Activated CD4-positive, alpha-beta T cell treated with anti-CD3 and anti-CD28 coated beads, Interleukin-2, amount 50 U/mL, for 1 hour (primary cell): ENCODE measurements around the gene LSM3.
A peak's percentile ranks its signal among the peaks of the same experiment; 100 is the strongest.

Source experiments
- DNase-seq: peaks from one replicate; pipeline ENCODE4 v3.0.0-alpha.2; 2020

The LSM3 gene

GRCh38 chr3:14158370-14158769 lies 20.2 kb upstream of the LSM3 start:
- no peak for DNase-seq

DNA sequence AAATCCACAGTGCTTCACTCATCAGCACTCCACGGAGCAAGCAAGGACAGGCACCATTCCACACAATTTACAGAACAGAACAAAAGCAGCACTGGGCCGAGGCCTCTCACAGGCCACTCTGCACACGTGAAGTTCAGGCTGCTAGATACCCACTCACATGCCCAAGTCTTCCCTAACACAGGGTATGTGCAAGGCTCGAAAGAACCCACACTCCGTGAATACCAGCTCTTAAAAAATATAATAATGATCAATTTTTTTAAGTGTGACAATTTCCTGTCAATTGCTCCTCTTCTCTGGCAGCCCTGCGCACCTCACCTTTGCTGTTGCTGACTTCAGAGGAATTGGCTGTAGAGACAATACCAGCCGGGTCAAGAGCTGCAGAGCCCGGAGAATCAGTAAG lies 19.2 kb upstream of the LSM3 start:
- no peak for DNase-seq

GRCh38 chr3:14161282-14161681 lies 17.3 kb upstream of the LSM3 start:
- DNase-seq = no peak

GRCh38 chr3:14162178-14162577 lies 16.4 kb upstream of the LSM3 start:
- no peak for DNase-seq

- no peak for DNase-seq
Measured at GRCh38 chr3:14166877-14167603, 11.6 kb upstream of the LSM3 start.

GRCh38 chr3:14169435-14169834 lies 9.2 kb upstream of the LSM3 start:
- DNase-seq = no peak

- no peak for DNase-seq
Measured at GRCh38 chr3:14169871-14170270, 8.7 kb upstream of the LSM3 start.

- DNase-seq = no peak
Measured at GRCh38 chr3:14170531-14171159, 8.0 kb upstream of the LSM3 start.

- no peak for DNase-seq
Measured at GRCh38 chr3:14172496-14172895, 6.1 kb upstream of the LSM3 start.

DNA sequence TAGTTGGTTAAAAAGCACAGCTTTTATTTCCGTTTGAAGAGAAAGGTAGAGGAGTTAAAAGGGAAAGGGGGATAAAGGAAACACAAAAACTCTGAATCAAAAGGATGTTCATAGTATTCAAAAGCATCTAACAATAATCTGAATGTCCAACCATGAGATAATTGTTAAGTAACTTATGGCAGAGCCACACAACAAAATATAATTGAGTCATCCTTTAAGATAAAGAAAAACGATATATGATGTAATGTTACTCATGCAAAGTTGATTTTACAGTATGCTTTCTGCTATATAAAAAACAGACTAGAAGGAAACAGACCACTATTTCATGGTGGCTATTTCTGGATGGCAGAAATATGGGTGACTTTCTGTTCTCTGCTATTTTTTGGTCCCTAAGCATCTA lies 4.1 kb upstream of the LSM3 start:
- no peak for DNase-seq

DNA sequence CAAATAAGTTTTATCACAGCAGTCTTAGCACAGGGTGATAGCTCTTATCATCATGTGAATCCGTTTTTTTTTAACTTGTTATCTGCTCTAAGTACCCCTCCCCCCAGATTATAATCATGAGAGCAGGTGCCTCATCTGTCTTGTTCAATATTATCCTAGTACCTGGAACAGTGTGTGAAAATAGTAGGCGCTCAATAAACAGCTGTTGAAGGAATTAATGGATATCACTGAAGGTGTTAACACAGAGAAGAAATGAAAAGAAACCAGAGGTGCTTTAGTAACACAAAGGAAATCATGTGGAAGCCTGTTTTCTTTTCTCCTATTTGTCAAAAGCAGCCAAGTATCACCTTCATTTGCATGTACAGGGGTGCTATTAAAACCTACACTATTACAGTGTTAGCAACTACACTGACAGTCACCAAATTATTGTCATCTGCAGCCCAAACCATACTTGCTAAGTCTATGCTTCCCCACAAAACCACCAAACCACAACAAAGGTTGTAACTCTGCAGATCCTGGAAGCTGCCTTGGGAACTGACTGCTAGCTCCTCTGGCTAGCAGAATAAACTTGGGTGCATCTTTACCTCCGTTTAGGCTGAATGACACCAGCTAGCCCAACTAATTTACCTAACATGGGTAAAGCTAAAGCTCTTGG lies 3.1 kb upstream of the LSM3 start:
- DNase-seq = peak; percentile 36

- no peak for DNase-seq
Measured at GRCh38 chr3:14177580-14178246, 904 bp upstream of the LSM3 start.

- DNase-seq = no peak
Measured at GRCh38 chr3:14179114-14179465, 473 bp downstream of the LSM3 start.

- DNase-seq = no peak
Measured at GRCh38 chr3:14179795-14180194, 1.2 kb downstream of the LSM3 start.

DNA sequence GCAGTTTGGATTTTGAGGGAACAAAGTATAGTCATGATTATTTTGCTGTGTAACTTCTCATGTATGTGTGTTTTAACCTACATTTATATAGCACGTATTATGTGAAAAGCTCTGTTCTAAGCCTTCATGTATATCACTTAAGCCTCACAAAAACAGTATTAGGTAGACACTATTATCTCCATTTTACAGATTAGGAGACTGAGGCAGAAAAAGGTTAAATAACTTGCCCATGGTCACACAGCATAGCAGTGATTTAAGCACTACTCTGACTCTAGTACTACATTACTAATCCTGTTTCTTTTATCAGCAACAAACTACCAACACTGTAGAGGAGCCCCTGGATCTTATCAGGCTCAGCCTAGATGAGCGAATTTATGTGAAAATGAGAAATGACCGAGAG lies 2.6 kb downstream of the LSM3 start:
- no peak for DNase-seq

DNA sequence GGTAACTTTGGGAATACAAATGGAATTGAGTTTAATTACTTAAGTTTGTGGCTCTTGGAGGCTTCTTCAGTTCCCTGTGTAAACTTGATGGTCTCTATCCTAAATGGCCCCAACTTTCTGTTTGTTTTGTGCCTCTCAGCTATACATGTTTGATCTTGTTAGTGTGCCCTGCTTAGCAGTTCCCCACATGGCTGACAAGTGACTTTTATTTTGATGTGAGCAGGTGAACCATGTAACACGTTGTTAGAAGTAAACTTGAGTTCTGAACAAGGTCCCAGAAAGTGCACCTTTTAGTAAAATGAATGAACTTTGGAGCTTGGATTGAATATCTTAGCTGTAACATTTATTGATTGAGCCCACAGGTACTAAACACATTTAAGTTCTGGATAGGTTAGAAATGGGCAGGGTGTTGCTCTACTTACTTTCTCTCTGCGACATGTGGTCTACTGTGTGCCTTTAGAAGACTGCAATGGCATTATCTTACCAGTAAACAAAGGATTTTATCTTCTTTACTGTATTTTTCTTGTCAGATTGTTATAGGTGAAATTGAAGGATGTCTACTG lies 4.5 kb downstream of the LSM3 start:
- DNase-seq = no peak

DNA sequence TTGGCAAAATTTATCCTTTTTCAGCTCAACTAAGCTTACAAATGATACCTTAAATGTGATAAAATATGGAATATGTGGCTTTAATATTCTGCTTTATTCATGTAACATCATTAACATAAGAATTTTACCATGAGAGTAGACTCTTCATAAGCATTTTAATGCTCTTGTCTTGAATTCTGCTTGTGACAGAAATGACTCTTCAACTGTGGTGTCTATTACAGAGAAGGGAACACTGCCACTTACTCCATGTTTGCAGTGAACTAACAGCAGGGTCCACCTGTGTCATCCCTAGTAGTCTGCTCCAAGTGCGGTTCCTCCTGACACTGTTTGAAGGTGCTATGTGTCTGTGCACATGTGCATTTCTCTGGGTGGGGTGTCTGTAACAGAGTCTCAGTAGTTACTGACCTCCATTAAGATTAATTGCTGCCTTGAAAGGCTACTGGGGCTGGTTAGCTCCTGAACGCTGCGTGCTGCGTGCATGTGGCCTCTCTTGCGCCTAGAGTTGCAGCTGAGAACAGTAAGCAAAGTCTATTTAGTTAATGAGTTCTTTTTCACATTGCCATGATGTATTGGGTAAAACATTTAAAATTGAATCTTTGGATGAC lies 8.3 kb downstream of the LSM3 start:
- DNase-seq = no peak

DNA sequence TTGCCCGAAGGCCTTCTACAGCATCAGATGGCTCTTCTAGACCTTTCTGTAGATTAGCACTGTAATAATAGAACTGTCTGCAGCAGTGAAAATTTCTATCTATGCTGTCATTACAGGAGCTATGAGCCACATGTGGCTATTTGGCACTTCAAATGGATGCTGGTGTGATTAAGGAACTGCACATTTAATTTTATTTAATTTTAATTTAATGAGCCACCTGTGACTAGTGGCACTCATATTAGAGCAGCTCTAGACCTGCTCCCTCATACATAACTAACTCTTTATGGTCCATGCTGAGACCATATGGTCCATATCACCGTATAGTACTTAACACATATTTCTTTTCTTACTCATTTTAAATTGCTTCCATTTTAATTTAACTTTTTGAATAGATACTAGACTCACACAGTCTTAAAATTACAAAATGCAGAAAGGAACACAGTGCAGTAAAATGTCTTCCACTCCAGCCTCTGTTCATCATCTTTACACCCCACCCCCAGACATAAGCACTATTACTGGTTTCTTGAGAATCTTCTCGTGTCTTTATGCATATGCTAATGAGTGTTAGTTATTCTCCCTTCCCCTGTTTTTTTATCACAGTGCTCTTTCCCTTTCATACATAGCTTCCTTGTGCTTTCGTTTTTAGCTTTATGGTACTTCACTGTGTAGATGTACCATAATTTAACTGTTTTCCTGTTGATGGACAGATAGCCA lies 9.6 kb downstream of the LSM3 start:
- no peak for DNase-seq

GRCh38 chr3:14194865-14195264 lies 16.2 kb downstream of the LSM3 start:
- DNase-seq = no peak

DNA sequence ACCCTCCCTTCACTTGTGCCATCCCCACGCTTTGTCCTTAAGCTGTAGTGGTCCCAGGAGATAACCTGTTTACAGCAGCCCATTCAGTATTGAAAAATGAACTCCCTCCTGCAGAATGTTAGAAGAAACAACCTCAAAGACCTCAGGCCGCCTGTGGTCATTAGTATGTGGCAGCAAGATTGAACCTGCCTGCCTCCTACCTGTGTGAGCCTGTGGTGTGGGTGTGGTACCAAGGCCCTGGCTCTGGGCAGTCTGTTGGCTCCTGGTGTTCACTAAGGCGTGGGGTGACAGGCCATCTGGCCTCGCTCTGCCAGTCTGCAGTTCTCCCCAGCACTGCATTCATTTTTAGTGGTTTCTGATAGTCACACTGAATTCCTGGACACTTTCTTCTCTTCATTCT lies 21.0 kb downstream of the LSM3 start:
- no peak for DNase-seq

DNA sequence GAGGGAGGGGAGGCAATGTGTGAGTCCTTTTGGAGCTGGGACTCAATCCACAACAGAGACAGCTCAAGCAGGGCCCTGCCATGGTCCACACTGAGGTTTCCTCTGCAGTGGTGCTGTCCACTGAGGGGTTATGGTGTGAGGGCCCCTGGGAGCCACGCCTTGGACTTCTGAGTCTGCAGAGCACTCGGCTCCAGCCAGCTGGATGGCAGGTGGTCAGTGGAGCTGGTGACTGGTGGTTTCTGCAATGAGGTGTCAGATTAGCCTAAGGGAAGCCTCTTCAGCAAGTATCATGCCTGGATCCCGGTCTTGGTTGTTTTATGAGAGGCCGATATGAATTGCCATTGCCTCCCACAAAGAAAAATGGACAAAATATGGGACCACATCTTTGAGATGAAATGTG lies 21.7 kb downstream of the LSM3 start:
- DNase-seq = no peak

GRCh38 chr3:14200841-14201240 lies 22.2 kb downstream of the LSM3 start:
- DNase-seq = no peak
